CD4-positive, CD25-positive, alpha-beta regulatory T cell (primary cell): ENCODE measurements around the gene MT1G. TPM values are rescaled to one million over a fixed set of nuclear protein-coding genes. Genes with fewer than 3 reads are reported as not detected.

Source experiments
- ATAC-seq, 2 donors: fragments of 150-1000 bp; cut with Tn5 transposase; one replicate each; pipeline ENCODE4 v1.10.0; 2021; ENCODE audit warnings: low read depth in 2 of 2, moderate number of reproducible peaks in 2 of 2, moderate library complexity in 1 of 2
- DNase-seq, 3 donors: peaks; one replicate each; pipeline versions ENCODE4 v3.0.0 to v3.0.0-alpha.2; 2012 to 2022; ENCODE audit warnings: mixed read lengths in 1 of 3
- H3K27ac ChIP-seq: one replicate; pipeline ENCODE4 v1.7.0; 2013; ENCODE audit warnings: mild to moderate bottlenecking, low read length; ENCODE audit not compliant: insufficient read depth, poor library complexity, severe bottlenecking
- H3K27me3 ChIP-seq: one replicate; pipeline ENCODE4 v1.7.0; 2013; ENCODE audit warnings: low read length; ENCODE audit not compliant: control insufficient read depth, insufficient read depth
- H3K36me3 ChIP-seq: one replicate; pipeline ENCODE4 v1.7.0; 2013; ENCODE audit warnings: mild to moderate bottlenecking, low read length, moderate library complexity; ENCODE audit not compliant: control insufficient read depth, insufficient read depth
- H3K4me1 ChIP-seq: 2 replicates; pipeline ENCODE4 v1.7.0; 2013; ENCODE audit warnings: mild to moderate bottlenecking, low read length; ENCODE audit not compliant: insufficient read depth, control insufficient read depth, poor library complexity, severe bottlenecking
- H3K4me3 ChIP-seq: one replicate; pipeline ENCODE4 v1.7.0; 2013; ENCODE audit warnings: low read depth, mild to moderate bottlenecking, low read length, moderate library complexity
- H3K9me3 ChIP-seq, 2 experiments: 1 replicate in 1 of 2; 2 replicates in 1 of 2; pipeline ENCODE4 v1.7.0; 2013; ENCODE audit warnings: low read length in 2 of 2, mild to moderate bottlenecking in 1 of 2, moderate library complexity in 1 of 2; ENCODE audit not compliant: control insufficient read depth in 2 of 2
- H3K27ac Mint-ChIP-seq, 3 donors: one replicate each; pipeline ENCODE4 v1.8.0; 2020 to 2022; ENCODE audit warnings: mild to moderate bottlenecking in 3 of 3, mixed read lengths in 3 of 3, moderate library complexity in 2 of 3
- H3K27me3 Mint-ChIP-seq: one replicate; pipeline ENCODE4 v1.8.0; 2022; ENCODE audit warnings: mild to moderate bottlenecking, mixed read lengths
- H3K36me3 Mint-ChIP-seq: one replicate; pipeline ENCODE4 v1.8.0; 2020; ENCODE audit warnings: mixed read lengths
- H3K4me1 Mint-ChIP-seq, 4 donors: one replicate each; pipeline ENCODE4 v1.8.0; 2020 to 2022; ENCODE audit warnings: mixed read lengths in 4 of 4, mild to moderate bottlenecking in 1 of 4
- H3K4me3 Mint-ChIP-seq, 4 donors: one replicate each; pipeline ENCODE4 v1.8.0; 2020 to 2022; ENCODE audit warnings: mild to moderate bottlenecking in 4 of 4, mixed read lengths in 4 of 4, moderate library complexity in 3 of 4
- H3K9me3 Mint-ChIP-seq, 7 donors: one replicate each; pipeline ENCODE4 v1.8.0; 2020 to 2022; ENCODE audit warnings: mixed read lengths in 7 of 7, mild to moderate bottlenecking in 3 of 7, moderate library complexity in 2 of 7
- polyA plus RNA-seq, 4 donors: library from polyadenylated mRNA; unstranded; fragments of 300-500 nt; fragmentation: Illumina TruSeq; gene quantifications; one replicate each; pipeline ENCODE4 v1.2.3, GENCODE V29; 2021
- total RNA-seq: library from RNA; stranded (reverse); gene quantifications from one replicate; pipeline ENCODE4 v1.2.3, GENCODE V29; 2022

MT1G gene
- total and polyA plus RNA-seq, 5 donors from 2014 or later: not detected

GRCh38 chr16:56637814-56638750, 29.8 kb downstream of the MT1G start, which contains the start of gene MT1A:
Gene MT1A, plus strand, starts transcription at chr16:56638666. Its CDS starts 73 bp downstream, at chr16:56638739.
- ATAC-seq (no peak), DNase-seq (no peak)
- Mint-ChIP-seq H3K36me3 (no peaks in the 10 kb centered on the region), H3K27me3 (peaks cover 87% of the 10 kb centered on the region), H3K27ac (no peak within 1 kb of the TSS), H3K4me1 (peaks cover 0 to 37% (median 19%) of the 10 kb centered on the region in 4 donors), H3K4me3 (peak within 1 kb of the TSS in 3 of 4 donors; percentile 8 to 29 (median 10)), H3K9me3 (peaks cover 0 to 1% (median 0%) of the 10 kb centered on the region in 7 donors)
- H3K27ac ChIP-seq: no peak within 1 kb of the TSS
- no peaks in the 10 kb centered on the region for H3K9me3 ChIP-seq
- H3K4me3 ChIP-seq: no peak within 1 kb of the TSS
- peaks cover 43% of the 10 kb centered on the region for H3K27me3 ChIP-seq
- peaks cover 17% of the 10 kb centered on the region for H3K4me1 ChIP-seq
- H3K36me3 ChIP-seq: no peaks in the 10 kb centered on the region

GRCh38 chr16:56636616-56637413, 31.1 kb downstream of the MT1G start:
- peak overlapping the region in 1 of 4 donors; percentile 32 for H3K4me3 Mint-ChIP-seq
- Histone ChIP-seq H3K27me3 (peaks cover 45% of the 10 kb centered on the region), H3K9me3 (no peaks in the 10 kb centered on the region), H3K27ac (no peak overlapping the region), H3K4me3 (no peak overlapping the region), H3K36me3 (no peaks in the 10 kb centered on the region), H3K4me1 (peaks cover 19% of the 10 kb centered on the region)
- peaks cover 89% of the 10 kb centered on the region for H3K27me3 Mint-ChIP-seq
- H3K36me3 Mint-ChIP-seq: no peaks in the 10 kb centered on the region
- ATAC-seq (no peak), DNase-seq (no peak)
- no peak overlapping the region for H3K27ac Mint-ChIP-seq
- H3K9me3 Mint-ChIP-seq: peaks cover 0 to 1% (median 0%) of the 10 kb centered on the region in 7 donors
- H3K4me1 Mint-ChIP-seq: peaks cover 0 to 35% (median 19%) of the 10 kb centered on the region in 4 donors

GRCh38 chr16:56635441-56635967, 32.4 kb downstream of the MT1G start:
- no peaks in the 10 kb centered on the region for H3K36me3 ChIP-seq
- H3K4me1 Mint-ChIP-seq: peaks cover 0 to 38% (median 21%) of the 10 kb centered on the region in 4 donors
- H3K27ac Mint-ChIP-seq: no peak overlapping the region
- H3K4me3 Mint-ChIP-seq: peak overlapping the region in 2 of 4 donors; percentile 33 to 52
- H3K36me3 Mint-ChIP-seq: no peaks in the 10 kb centered on the region
- no peak for DNase-seq
- H3K27ac ChIP-seq: no peak overlapping the region
- H3K27me3 Mint-ChIP-seq: peaks cover 92% of the 10 kb centered on the region
- peaks cover 19% of the 10 kb centered on the region for H3K4me1 ChIP-seq
- no peak overlapping the region for H3K4me3 ChIP-seq
- ATAC-seq: no peak
- peaks cover 45% of the 10 kb centered on the region for H3K27me3 ChIP-seq
- H3K9me3 ChIP-seq: no peaks in the 10 kb centered on the region
- H3K9me3 Mint-ChIP-seq: peaks cover 0 to 1% (median 0%) of the 10 kb centered on the region in 7 donors

GRCh38 chr16:56634715-56635440, 33.0 kb downstream of the MT1G start:
- H3K9me3 ChIP-seq: no peaks in the 10 kb centered on the region
- H3K9me3 Mint-ChIP-seq: peaks cover 0 to 1% (median 0%) of the 10 kb centered on the region in 7 donors
- no peak overlapping the region for H3K4me3 ChIP-seq
- H3K36me3 Mint-ChIP-seq: no peaks in the 10 kb centered on the region
- peaks cover 43% of the 10 kb centered on the region for H3K27me3 ChIP-seq
- H3K27me3 Mint-ChIP-seq: peaks cover 89% of the 10 kb centered on the region
- DNase-seq (no peak), ATAC-seq (no peak)
- no peaks in the 10 kb centered on the region for H3K36me3 ChIP-seq
- peaks cover 0 to 39% (median 21%) of the 10 kb centered on the region in 4 donors for H3K4me1 Mint-ChIP-seq
- H3K4me3 Mint-ChIP-seq: peak overlapping the region in 3 of 4 donors; percentile 55 to 86 (median 70)
- H3K4me1 ChIP-seq: peaks cover 19% of the 10 kb centered on the region
- H3K27ac Mint-ChIP-seq: peak overlapping the region in 2 of 3 donors; percentile 25 to 45
- no peak overlapping the region for H3K27ac ChIP-seq

GRCh38 chr16:56633535-56633934, 34.3 kb downstream of the MT1G start:
- H3K4me1 ChIP-seq: peaks cover 19% of the 10 kb centered on the region
- H3K27me3 ChIP-seq: peaks cover 32% of the 10 kb centered on the region
- no peak for ATAC-seq
- H3K4me1 Mint-ChIP-seq: peaks cover 0 to 44% (median 21%) of the 10 kb centered on the region in 4 donors
- no peaks in the 10 kb centered on the region for H3K36me3 Mint-ChIP-seq
- no peak overlapping the region for H3K27ac ChIP-seq
- H3K27ac Mint-ChIP-seq: no peak overlapping the region
- H3K27me3 Mint-ChIP-seq: peaks cover 81% of the 10 kb centered on the region
- no peaks in the 10 kb centered on the region for H3K9me3 ChIP-seq
- peaks cover 0 to 1% (median 0%) of the 10 kb centered on the region in 7 donors for H3K9me3 Mint-ChIP-seq
- H3K4me3 ChIP-seq: no peak overlapping the region
- no peak for DNase-seq
- peak overlapping the region in 1 of 4 donors; percentile 16 for H3K4me3 Mint-ChIP-seq
- H3K36me3 ChIP-seq: no peaks in the 10 kb centered on the region

GRCh38 chr16:56632848-56633365, 35.0 kb downstream of the MT1G start:
- H3K4me1 ChIP-seq: peaks cover 19% of the 10 kb centered on the region
- Mint-ChIP-seq H3K27ac (no peak overlapping the region), H3K4me1 (peaks cover 0 to 43% (median 19%) of the 10 kb centered on the region in 4 donors), H3K36me3 (no peaks in the 10 kb centered on the region), H3K9me3 (peaks cover 0 to 1% (median 0%) of the 10 kb centered on the region in 7 donors), H3K27me3 (peaks cover 75% of the 10 kb centered on the region), H3K4me3 (peak overlapping the region in 3 of 4 donors; percentile 46 to 66 (median 53))
- ATAC-seq (no peak), DNase-seq (no peak)
- H3K36me3 ChIP-seq: no peaks in the 10 kb centered on the region
- no peaks in the 10 kb centered on the region for H3K9me3 ChIP-seq
- H3K27ac ChIP-seq: no peak overlapping the region
- no peak overlapping the region for H3K4me3 ChIP-seq
- peaks cover 29% of the 10 kb centered on the region for H3K27me3 ChIP-seq
